ENCODE results near the gene WDFY2. TPM values are rescaled to one million over a fixed set of nuclear protein-coding genes. Genes with fewer than 3 reads are reported as not detected.

WDFY2 gene
- total RNA-seq, 1 experiment from 2014 or later: 26.4 TPM

- Histone ChIP-seq H3K4ac (ENCODE audit: low read depth, low read length) (no peak overlapping the region), H3K14ac (ENCODE audit: insufficient read depth, low read length) (no peak overlapping the region), H3K4me1 (ENCODE audit: insufficient read depth, low read length) (peaks cover 2% of the 10 kb centered on the region), H3K79me2 (ENCODE audit: insufficient read depth, low read length) (no peaks in the 10 kb centered on the region), H3K23ac (ENCODE audit: insufficient read length, low read depth, low read length) (no peak overlapping the region), H4K8ac (replicated peaks; ENCODE audit: insufficient read length, low read depth, low read length) (no peak overlapping the region), H3K27me3 (ENCODE audit: insufficient read depth, low read length) (no peaks in the 10 kb centered on the region), H3K56ac (ENCODE audit: insufficient read length, low read depth, low read length) (no peak overlapping the region), H3K79me1 (ENCODE audit: insufficient read depth, low read depth, low read length, poor library complexity, severe bottlenecking) (no peaks in the 10 kb centered on the region), H2AK5ac (ENCODE audit: insufficient read length, low read length) (no peak overlapping the region), H3K9ac (ENCODE audit: extremely low read depth, insufficient read length, low read length) (no peak overlapping the region), H4K20me1 (ENCODE audit: control insufficient read depth, insufficient read depth, insufficient read length) (no peaks in the 10 kb centered on the region), H2BK12ac (ENCODE audit: insufficient read length, low read depth, low read length) (no peak overlapping the region), H3T11ph (ENCODE audit: low read length) (no peak overlapping the region), H3K27ac (ENCODE audit: insufficient read length, low read depth, low read length) (no peak overlapping the region), H2BK120ac (ENCODE audit: low read depth, low read length, poor library complexity, severe bottlenecking) (no peak overlapping the region), H2BK20ac (ENCODE audit: low read depth, low read length, poor library complexity, severe bottlenecking) (no peak overlapping the region), H3K18ac (ENCODE audit: insufficient read length, low read depth, low read length) (no peak overlapping the region), H3K9me3 (ENCODE audit: control insufficient read depth, low read depth, low read length) (no peaks in the 10 kb centered on the region), H3K4me2 (ENCODE audit: insufficient read depth, insufficient read length, low read length) (no peak overlapping the region), H2BK15ac (ENCODE audit: low read depth, low read length) (no peak overlapping the region), H3K23me2 (ENCODE audit: insufficient read length, low read depth, low read length, poor library complexity, severe bottlenecking) (no peaks in the 10 kb centered on the region), H4K5ac (ENCODE audit: insufficient read length, low read depth, low read length) (no peak overlapping the region), H2BK5ac (ENCODE audit: insufficient read length, low read length) (no peak overlapping the region), H4K91ac (ENCODE audit: insufficient read length, low read depth, low read length) (no peak overlapping the region), H2AFZ (ENCODE audit: low read length) (no peak overlapping the region)
- H3K27ac Mint-ChIP-seq: peak overlapping the region in 1 of 3 experiments; percentile 49; a peak in 1 of 7 replicates
- TF ChIP-seq CTCF (conservative IDR thresholded peaks at IDR 0.05): no peak
- H3K9me3 Mint-ChIP-seq: peaks cover 3 to 4% of the 10 kb centered on the region in 2 experiments; a peak in 1 of 5 replicates
- no peaks in the 10 kb centered on the region; the same call in 1 of the 2 replicates for H3K27me3 Mint-ChIP-seq (ENCODE audit: low read depth)
- H3K36me3 Mint-ChIP-seq (ENCODE audit: insufficient read depth in 1 of 3, low read depth in 3 of 3): no peaks in the 10 kb centered on the region
- H3K4me3 Mint-ChIP-seq: no peak overlapping the region
- WGBS (ENCODE audit: extremely low coverage, insufficient read length, low lambda C conversion rate): no CpG with 5 or more reads among the region's 6 CpGs
- no peak for DNase-seq
- peaks cover 23 to 42% of the 10 kb centered on the region in 2 experiments for H3K4me1 Mint-ChIP-seq
These were observed 42.4 kb upstream of the WDFY2 start for GRCh38 chr13:51541809-51542258.
